H9 (cell line): Measurements from ENCODE around the gene CDH4. TPM values are rescaled to one million over a fixed set of nuclear protein-coding genes. Genes with fewer than 3 reads are reported as not detected.

Source experiments
- DNase-seq: peaks from one replicate; pipeline ENCODE4 v3.0.0-alpha.2; 2017
- H2AFZ ChIP-seq: one replicate; pipeline ENCODE4 v1.6.1; 2013; ENCODE audit warnings: mild to moderate bottlenecking, low read length, control low read depth, moderate library complexity
- H2AK5ac ChIP-seq: 2 replicates; pipeline ENCODE4 v1.6.1; 2013; ENCODE audit warnings: low read length, control low read depth, mixed read lengths; ENCODE audit not compliant: insufficient read length
- H2BK120ac ChIP-seq: one replicate; pipeline ENCODE4 v1.6.1; 2013; ENCODE audit warnings: low read depth, mild to moderate bottlenecking, low read length, control low read depth, inconsistent platforms; ENCODE audit not compliant: poor library complexity, severe bottlenecking
- H2BK12ac ChIP-seq: 2 replicates; pipeline ENCODE4 v1.6.1; 2013; ENCODE audit warnings: low read length, control low read depth, mixed read lengths, low read depth; ENCODE audit not compliant: insufficient read length
- H2BK15ac ChIP-seq: 2 replicates; pipeline ENCODE4 v1.6.1; 2013; ENCODE audit warnings: low read depth, low read length, control low read depth
- H2BK20ac ChIP-seq: one replicate; pipeline ENCODE4 v1.6.1; 2013; ENCODE audit warnings: low read depth, mild to moderate bottlenecking, low read length, control low read depth, inconsistent platforms; ENCODE audit not compliant: poor library complexity, severe bottlenecking
- H2BK5ac ChIP-seq: 2 replicates; pipeline ENCODE4 v1.6.1; 2013; ENCODE audit warnings: low read length, control low read depth, mixed read lengths; ENCODE audit not compliant: insufficient read length
- H3K14ac ChIP-seq: 2 replicates; pipeline ENCODE4 v1.6.1; 2013; ENCODE audit warnings: low read length, control low read depth; ENCODE audit not compliant: insufficient read depth
- H3K18ac ChIP-seq: 2 replicates; pipeline ENCODE4 v1.6.1; 2013; ENCODE audit warnings: low read depth, mild to moderate bottlenecking, mixed read lengths, low read length, control low read depth; ENCODE audit not compliant: insufficient read length
- H3K23ac ChIP-seq: 2 replicates; pipeline ENCODE4 v1.6.1; 2013; ENCODE audit warnings: low read length, control low read depth, mixed read lengths, low read depth; ENCODE audit not compliant: insufficient read length
- H3K23me2 ChIP-seq: 2 replicates; pipeline ENCODE4 v1.6.1; 2013; ENCODE audit warnings: low read depth, mild to moderate bottlenecking, mixed read lengths, low read length, control low read depth; ENCODE audit not compliant: insufficient read length, poor library complexity, severe bottlenecking
- H3K27ac ChIP-seq: 2 replicates; pipeline ENCODE4 v1.5.1; 2013; ENCODE audit warnings: low read length, control low read depth, mixed read lengths, low read depth; ENCODE audit not compliant: insufficient read length
- H3K27me3 ChIP-seq: 2 replicates; pipeline ENCODE4 v1.6.1; 2013; ENCODE audit warnings: low read length, control low read depth, inconsistent platforms; ENCODE audit not compliant: insufficient read depth
- H3K4ac ChIP-seq: 2 replicates; pipeline ENCODE4 v1.6.1; 2013; ENCODE audit warnings: low read depth, mild to moderate bottlenecking, control low read depth, inconsistent platforms, low read length, moderate library complexity
- H3K4me1 ChIP-seq: 2 replicates; pipeline ENCODE4 v1.6.1; 2013; ENCODE audit warnings: low read length, control low read depth, inconsistent platforms; ENCODE audit not compliant: insufficient read depth
- H3K4me2 ChIP-seq: 2 replicates; pipeline ENCODE4 v1.6.1; 2013; ENCODE audit warnings: low read length, control low read depth, mixed read lengths; ENCODE audit not compliant: insufficient read length, insufficient read depth
- H3K56ac ChIP-seq: 2 replicates; pipeline ENCODE4 v1.6.1; 2013; ENCODE audit warnings: low read depth, mild to moderate bottlenecking, mixed read lengths, low read length, control low read depth; ENCODE audit not compliant: insufficient read length
- H3K79me1 ChIP-seq: 2 replicates; pipeline ENCODE4 v1.6.1; 2013; ENCODE audit warnings: low read depth, mild to moderate bottlenecking, moderate library complexity, low read length, control low read depth, inconsistent platforms; ENCODE audit not compliant: insufficient read depth, poor library complexity, severe bottlenecking
- H3K79me2 ChIP-seq: 2 replicates; pipeline ENCODE4 v1.6.1; 2013; ENCODE audit warnings: low read length, control low read depth, inconsistent platforms; ENCODE audit not compliant: insufficient read depth
- H3K9ac ChIP-seq: 2 replicates; pipeline ENCODE4 v1.6.1; 2013; ENCODE audit warnings: low read length, control low read depth, mixed read lengths; ENCODE audit not compliant: insufficient read length; ENCODE audit errors: extremely low read depth
- H3K9me3 ChIP-seq: one replicate; pipeline ENCODE4 v1.6.1; 2013; ENCODE audit warnings: low read depth, low read length, inconsistent platforms; ENCODE audit not compliant: control insufficient read depth
- H3T11ph ChIP-seq: one replicate; pipeline ENCODE4 v1.6.1; 2013; ENCODE audit warnings: mild to moderate bottlenecking, low read length, control low read depth, inconsistent platforms
- H4K20me1 ChIP-seq: one replicate; pipeline ENCODE4 v1.6.1; 2013; ENCODE audit not compliant: control insufficient read depth, insufficient read length, insufficient read depth
- H4K5ac ChIP-seq: 2 replicates; pipeline ENCODE4 v1.6.1; 2013; ENCODE audit warnings: low read depth, mild to moderate bottlenecking, mixed read lengths, low read length, control low read depth; ENCODE audit not compliant: insufficient read length
- H4K8ac ChIP-seq: replicated peaks from 2 replicates; pipeline ENCODE4 v1.6.1; 2013; ENCODE audit warnings: low read length, control low read depth, mixed read lengths, low read depth; ENCODE audit not compliant: insufficient read length
- H4K91ac ChIP-seq: 2 replicates; pipeline ENCODE4 v1.6.1; 2013; ENCODE audit warnings: low read depth, mild to moderate bottlenecking, moderate library complexity, mixed read lengths, low read length, control low read depth; ENCODE audit not compliant: insufficient read length
- H3K27ac Mint-ChIP-seq, 3 experiments: 2 replicates in 2 of 3; 3 replicates in 1 of 3; pipeline ENCODE4 v1.8.0; 2020 to 2021; ENCODE audit warnings: mixed read lengths in 3 of 3, mild to moderate bottlenecking in 1 of 3, moderate library complexity in 1 of 3
- H3K27me3 Mint-ChIP-seq: 2 replicates; pipeline ENCODE4 v1.8.0; 2021; ENCODE audit warnings: low read depth, mild to moderate bottlenecking, moderate library complexity, mixed read lengths
- H3K36me3 Mint-ChIP-seq, 3 experiments: 2 replicates in 2 of 3; 3 replicates in 1 of 3; pipeline ENCODE4 v1.8.0; 2020 to 2021; ENCODE audit warnings: low read depth in 3 of 3, mixed read lengths in 3 of 3; ENCODE audit not compliant: insufficient read depth in 1 of 3
- H3K4me1 Mint-ChIP-seq, 2 experiments: 2 replicates each; pipeline ENCODE4 v1.8.0; 2020; ENCODE audit warnings: mixed read lengths in 2 of 2
- H3K4me3 Mint-ChIP-seq, 2 experiments: 2 replicates in 1 of 2; 3 replicates in 1 of 2; pipeline ENCODE4 v1.8.0; 2020 to 2021; ENCODE audit warnings: mild to moderate bottlenecking in 2 of 2, mixed read lengths in 2 of 2, moderate library complexity in 1 of 2
- H3K9me3 Mint-ChIP-seq, 2 experiments: 2 replicates in 1 of 2; 3 replicates in 1 of 2; pipeline ENCODE4 v1.8.0; 2020; ENCODE audit warnings: mild to moderate bottlenecking in 2 of 2, mixed read lengths in 2 of 2, moderate library complexity in 1 of 2
- CTCF ChIP-seq: fragments of 200-600 bp; sonication (generic); conservative IDR thresholded peaks from 3 replicates; pipeline ENCODE4 v1.8.0; 2021; ENCODE audit warnings: antibody characterized with exemption, mild to moderate bottlenecking
- WGBS: extraction: QIAGEN DNeasy Blood & Tissue Kit; methylation state at CpG from one replicate; pipeline ENCODE4 v1.1.7; 2013; ENCODE audit warnings: missing lambda C conversion rate, low lambda C conversion rate, mixed read lengths; ENCODE audit not compliant: insufficient read length; ENCODE audit errors: extremely low coverage; 5-methylcytosine and 5-hydroxymethylcytosine counted together
- total RNA-seq: library from RNA; stranded (reverse); gene quantifications from 2 replicates; pipeline ENCODE4 v1.2.1, GENCODE V29; 2021

CDH4 gene
- total RNA-seq, 1 experiment from 2014 or later, result 3.0 TPM

DNA sequence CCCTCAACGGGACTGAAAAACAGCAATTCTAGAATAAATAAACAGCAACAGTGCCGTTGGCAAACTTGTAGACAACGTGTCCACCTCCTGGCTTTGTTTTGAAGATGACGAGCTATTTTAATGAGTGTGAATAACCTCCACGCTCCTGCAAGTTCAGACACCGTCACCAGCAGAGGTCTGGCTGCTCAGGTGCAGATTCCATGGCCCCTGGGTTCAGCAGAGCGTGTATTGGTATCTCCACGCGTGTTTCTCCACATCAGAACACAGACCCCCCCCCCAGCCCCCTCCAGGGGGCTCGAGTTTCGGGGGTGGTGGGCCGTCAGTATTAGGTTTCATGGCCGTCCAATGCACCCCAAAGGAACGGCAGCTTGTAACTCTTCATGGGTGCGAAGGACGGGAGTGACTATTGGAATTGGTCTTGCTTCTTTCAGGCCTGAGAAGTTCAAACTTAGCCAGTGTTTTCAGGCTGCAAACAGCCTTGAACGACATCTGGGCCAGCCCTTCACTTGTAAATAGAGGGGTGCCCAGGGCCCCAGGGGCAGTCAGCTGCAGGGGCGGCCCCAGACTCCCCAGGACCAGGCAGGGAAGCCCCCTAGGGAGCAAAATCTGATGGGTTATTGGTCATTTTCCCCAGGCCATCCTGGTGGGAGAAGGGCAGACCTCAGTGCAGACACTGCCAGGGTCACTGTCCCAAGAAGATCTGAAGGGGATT lies 505.1 kb downstream of the CDH4 start:
- H3K27me3 Mint-ChIP-seq, result peaks cover 15% of the 10 kb centered on the region

More for the DNA sequence above, 505.1 kb downstream of the CDH4 start:
- H2AFZ ChIP-seq, result no peak overlapping the region
- H3K9ac ChIP-seq, result no peak overlapping the region
- H3K14ac ChIP-seq, result no peak overlapping the region
- no peak overlapping the region for H4K91ac ChIP-seq
- Mint-ChIP-seq H3K36me3 (no peaks in the 10 kb centered on the region), H3K9me3 (no peaks in the 10 kb centered on the region), H3K4me1 (peaks cover 14 to 15% of the 10 kb centered on the region in 2 experiments), H3K4me3 (no peak overlapping the region), H3K27ac (peak overlapping the region in 1 of 3 experiments; percentile 92; a peak in 1 of 7 replicates)
- H2BK12ac ChIP-seq, result no peak overlapping the region
- H2BK20ac ChIP-seq, result no peak overlapping the region
- no peak overlapping the region for H2BK15ac ChIP-seq
- peaks cover 2% of the 10 kb centered on the region for H4K20me1 ChIP-seq
- H3K27me3 ChIP-seq, result no peaks in the 10 kb centered on the region; the same call in 1 of the 2 replicates
- no peak overlapping the region for H3K4ac ChIP-seq
- H3K9me3 ChIP-seq, result no peaks in the 10 kb centered on the region
- no peaks in the 10 kb centered on the region for H3K79me2 ChIP-seq
- H3K27ac ChIP-seq, result no peak overlapping the region
- TF ChIP-seq CTCF, result no peak
- H3K23me2 ChIP-seq, result no peaks in the 10 kb centered on the region
- no peak overlapping the region for H3T11ph ChIP-seq
- no peak overlapping the region for H3K56ac ChIP-seq
- no peaks in the 10 kb centered on the region for H3K79me1 ChIP-seq
- DNase-seq, result no peak
- no peak overlapping the region for H3K4me2 ChIP-seq
- no peak overlapping the region for H4K8ac ChIP-seq
- H2BK5ac ChIP-seq, result no peak overlapping the region
- H3K18ac ChIP-seq, result no peak overlapping the region
- peaks cover 1% of the 10 kb centered on the region for H3K4me1 ChIP-seq
- no peak overlapping the region for H2AK5ac ChIP-seq
- H2BK120ac ChIP-seq, result no peak overlapping the region
- no peak overlapping the region for H3K23ac ChIP-seq
- WGBS, result no CpG with 5 or more reads among the region's 18 CpGs
- H4K5ac ChIP-seq, result no peak overlapping the region
